HG03558 (cell line): ENCODE data around the gene AHRR.

ENCODE experiments used
- ATAC-seq: cut with Tn5 transposase; IDR thresholded peaks from one replicate; pipeline ENCODE4 v1.9.1; 2021; ENCODE audit warnings: moderate number of reproducible peaks; ENCODE audit not compliant: unreplicated experiment; ENCODE audit errors: extremely low read depth

The AHRR gene

GRCh38 chr5:435156-435790 lies 113.8 kb downstream of the AHRR start:
- no peak for ATAC-seq

GRCh38 chr5:435961-436640 lies 114.6 kb downstream of the AHRR start:
- no peak for ATAC-seq

- no peak for ATAC-seq
Measured at GRCh38 chr5:436641-436975, 115.1 kb downstream of the AHRR start.

- no peak for ATAC-seq
Measured at GRCh38 chr5:437281-437771, 115.8 kb downstream of the AHRR start.

- ATAC-seq, result no peak
Measured at GRCh38 chr5:438481-438981, 117.0 kb downstream of the AHRR start.

- ATAC-seq, result no peak
Measured at GRCh38 chr5:439181-439580, 117.7 kb downstream of the AHRR start.

- no peak for ATAC-seq
Measured at GRCh38 chr5:439636-440035, 118.1 kb downstream of the AHRR start.

GRCh38 chr5:440401-441201 lies 119.1 kb downstream of the AHRR start:
- ATAC-seq, result no peak

- no peak for ATAC-seq
Measured at GRCh38 chr5:441996-442334, 120.5 kb downstream of the AHRR start.

GRCh38 chr5:442335-443238 lies 121.1 kb downstream of the AHRR start, which contains the start of gene EXOC3:
Gene EXOC3, plus strand, starts transcription at chr5:443176. Its CDS starts 3,030 bp downstream, at chr5:446206.
- ATAC-seq, result peak; percentile 67

- ATAC-seq, result no peak
Measured at GRCh38 chr5:443239-444151, 122.0 kb downstream of the AHRR start.

GRCh38 chr5:444226-444625 lies 122.7 kb downstream of the AHRR start:
- ATAC-seq, result no peak

GRCh38 chr5:445591-445990 lies 124.1 kb downstream of the AHRR start:
- no peak for ATAC-seq

- no peak for ATAC-seq
Measured at GRCh38 chr5:446066-446882, 124.8 kb downstream of the AHRR start.

GRCh38 chr5:446883-447263 lies 125.4 kb downstream of the AHRR start:
- no peak for ATAC-seq

GRCh38 chr5:447501-447900 lies 126.0 kb downstream of the AHRR start:
- no peak for ATAC-seq

- ATAC-seq, result no peak
Measured at GRCh38 chr5:448061-448765, 126.7 kb downstream of the AHRR start.

- ATAC-seq, result no peak
Measured at GRCh38 chr5:448766-449090, 127.2 kb downstream of the AHRR start.
